HEK293T (cell line): Measurements from ENCODE around the gene LCN9.

Experiments used
- CTCF ChIA-PET: fragments of 350-600 bp; formaldehyde crosslinking; extraction: SDS; loops from one replicate; lab custom pipeline; 2021; ENCODE audit warnings: antibody characterized with exemption, inconsistent platforms; lab: Yijun Ruan, JAX
- POLR2A ChIA-PET: fragments of 350-600 bp; formaldehyde crosslinking; extraction: SDS; loops from one replicate; lab custom pipeline; 2020; ENCODE audit warnings: antibody characterized with exemption, inconsistent platforms; lab: Yijun Ruan, JAX
- DNase-seq: peaks from one replicate; pipeline ENCODE4 v3.0.0; 2012; ENCODE audit warnings: mixed read lengths; ENCODE audit errors: extremely low spot score
- ARNT ChIP-seq: fragments of 450-650 bp; IDR thresholded peaks from 2 replicates; pipeline ENCODE4 v1.6.1; 2017; ENCODE audit warnings: mild to moderate bottlenecking
- BHLHE40 ChIP-seq: fragments of 450-650 bp; IDR thresholded peaks from 2 replicates; pipeline ENCODE4 v1.6.1; 2016; ENCODE audit warnings: mild to moderate bottlenecking, moderate library complexity, borderline replicate concordance
- CTBP1 ChIP-seq: fragments of 450-650 bp; IDR thresholded peaks from 2 replicates; pipeline ENCODE4 v1.6.1; 2016; ENCODE audit warnings: borderline replicate concordance
- ELF4 ChIP-seq: fragments of 450-650 bp; IDR thresholded peaks from 2 replicates; pipeline ENCODE4 v1.6.1; 2017; ENCODE audit warnings: antibody characterized with exemption
- FOXA1 ChIP-seq: fragments of 450-650 bp; IDR thresholded peaks from 2 replicates; pipeline ENCODE4 v1.6.1; 2016; ENCODE audit warnings: mild to moderate bottlenecking
- FOXK2 ChIP-seq: fragments of 450-650 bp; IDR thresholded peaks from 2 replicates; pipeline ENCODE4 v1.6.1; 2016; ENCODE audit warnings: mild to moderate bottlenecking
- FOXM1 ChIP-seq: fragments of 450-650 bp; IDR thresholded peaks from 2 replicates; pipeline ENCODE4 v1.6.1; 2017; ENCODE audit warnings: mild to moderate bottlenecking, borderline replicate concordance
- HDGF ChIP-seq: fragments of 450-650 bp; IDR thresholded peaks from 2 replicates; pipeline ENCODE4 v1.6.1; 2017; ENCODE audit warnings: antibody characterized with exemption, borderline replicate concordance
- L3MBTL2 ChIP-seq: fragments of 450-650 bp; conservative IDR thresholded peaks from 2 replicates; pipeline ENCODE4 v1.6.1; 2016; ENCODE audit warnings: mild to moderate bottlenecking
- LEF1 ChIP-seq: fragments of 450-650 bp; IDR thresholded peaks from 2 replicates; pipeline ENCODE4 v1.6.1; 2017; ENCODE audit warnings: mild to moderate bottlenecking, borderline replicate concordance
- NFRKB ChIP-seq: fragments of 450-650 bp; IDR thresholded peaks from 2 replicates; pipeline ENCODE4 v1.6.1; 2016; ENCODE audit warnings: mild to moderate bottlenecking, moderate library complexity
- SP1 ChIP-seq: fragments of 450-650 bp; IDR thresholded peaks from 2 replicates; pipeline ENCODE4 v1.6.1; 2017
- SUZ12 ChIP-seq: fragments of 450-650 bp; IDR thresholded peaks from 2 replicates; pipeline ENCODE4 v1.6.1; 2016; ENCODE audit warnings: mild to moderate bottlenecking
- TARDBP ChIP-seq: fragments of 450-650 bp; IDR thresholded peaks from 2 replicates; pipeline ENCODE4 v1.6.1; 2016
- ZNF384 ChIP-seq: fragments of 450-650 bp; IDR thresholded peaks from 2 replicates; pipeline ENCODE4 v1.6.1; 2016
- TF ChIP-seq, protein P1 (sequence below): fragments of 450-650 bp; IDR thresholded peaks from 2 replicates; pipeline ENCODE4 v1.6.1; 2016

The LCN9 gene

DNA sequence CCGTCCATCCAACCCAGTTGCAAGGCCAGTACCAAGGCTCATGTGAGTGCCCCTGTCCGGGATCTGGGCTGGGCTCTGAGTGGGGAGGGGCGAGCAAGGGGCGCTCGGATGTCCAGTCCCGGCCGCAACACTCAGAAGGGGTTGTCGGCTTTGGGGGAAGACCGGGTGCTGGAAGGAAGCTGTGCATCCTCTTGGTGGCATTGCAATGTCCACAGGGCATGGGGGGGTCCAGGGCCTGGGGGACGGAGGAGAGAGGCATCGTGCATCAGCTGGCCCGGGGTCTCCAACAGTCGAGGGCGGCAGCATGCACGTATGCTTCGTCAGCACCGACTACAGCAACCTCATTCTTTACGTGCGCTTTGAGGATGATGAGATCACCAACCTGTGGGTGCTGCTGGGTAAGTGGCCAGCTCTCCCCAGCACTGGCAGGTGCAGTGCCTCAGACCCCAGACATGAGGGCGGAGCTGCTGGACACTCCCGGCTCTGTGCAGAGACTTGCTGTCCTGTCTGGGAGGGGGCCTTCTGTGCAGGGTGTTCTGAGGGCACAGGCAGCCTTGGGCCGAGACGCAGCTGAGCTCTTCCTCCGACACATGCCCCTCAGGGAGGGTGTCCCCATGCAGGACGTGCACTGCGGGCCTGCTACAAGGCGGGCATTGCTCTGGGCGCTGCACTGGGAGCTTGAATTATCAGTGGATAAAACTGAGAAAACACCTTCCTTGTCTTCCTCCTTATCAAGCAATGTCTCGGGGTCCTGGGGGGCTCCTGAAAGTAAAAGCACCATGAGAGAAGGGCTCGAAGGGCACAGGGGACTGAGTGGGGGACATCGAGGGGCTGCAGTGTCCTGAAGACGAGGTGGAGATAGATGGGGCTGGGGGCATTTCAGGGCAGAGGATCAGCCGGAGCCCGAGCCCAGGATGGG lies 46.2 kb upstream of the LCN9 start:
- DNase-seq: peak; percentile 3
- TF ChIP-seq LEF1 (no peak), HDGF (no peak), NFRKB (no peak), ELF4 (no peak), ZNF384 (no peak)
- TF ChIP-seq, protein P1, sequence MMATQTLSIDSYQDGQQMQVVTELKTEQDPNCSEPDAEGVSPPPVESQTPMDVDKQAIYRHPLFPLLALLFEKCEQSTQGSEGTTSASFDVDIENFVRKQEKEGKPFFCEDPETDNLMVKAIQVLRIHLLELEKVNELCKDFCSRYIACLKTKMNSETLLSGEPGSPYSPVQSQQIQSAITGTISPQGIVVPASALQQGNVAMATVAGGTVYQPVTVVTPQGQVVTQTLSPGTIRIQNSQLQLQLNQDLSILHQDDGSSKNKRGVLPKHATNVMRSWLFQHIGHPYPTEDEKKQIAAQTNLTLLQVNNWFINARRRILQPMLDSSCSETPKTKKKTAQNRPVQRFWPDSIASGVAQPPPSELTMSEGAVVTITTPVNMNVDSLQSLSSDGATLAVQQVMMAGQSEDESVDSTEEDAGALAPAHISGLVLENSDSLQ: no peak
- CTCF ChIA-PET: no interaction called here
- POLR2A ChIA-PET: no interaction called here

DNA sequence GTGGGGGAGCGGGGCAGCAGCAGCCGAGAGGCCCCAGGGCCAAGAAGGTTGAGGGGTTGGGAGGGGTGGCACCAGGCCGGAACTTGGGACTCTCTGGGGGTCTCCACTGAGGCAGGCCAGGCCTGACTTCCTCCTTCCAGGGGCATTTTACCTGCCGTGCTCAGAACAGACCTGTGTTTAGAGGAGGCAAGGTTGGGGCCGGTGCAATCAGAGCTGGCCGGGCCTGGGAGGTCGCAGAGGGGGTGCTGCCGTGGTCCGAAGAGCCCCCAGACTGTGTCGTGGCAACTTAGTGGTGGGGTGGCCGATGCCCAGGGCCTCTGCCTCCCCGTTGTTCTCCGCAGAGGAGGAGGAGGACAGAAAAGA lies 45.6 kb upstream of the LCN9 start:
- DNase-seq: no peak
- TF ChIP-seq L3MBTL2: no peak
- TF ChIP-seq NFRKB: no peak
- TF ChIP-seq BHLHE40: no peak
- TF ChIP-seq LEF1: no peak
- no peak for TF ChIP-seq HDGF
- ChIA-PET POLR2A (no interaction called here), CTCF (no interaction called here)

DNA sequence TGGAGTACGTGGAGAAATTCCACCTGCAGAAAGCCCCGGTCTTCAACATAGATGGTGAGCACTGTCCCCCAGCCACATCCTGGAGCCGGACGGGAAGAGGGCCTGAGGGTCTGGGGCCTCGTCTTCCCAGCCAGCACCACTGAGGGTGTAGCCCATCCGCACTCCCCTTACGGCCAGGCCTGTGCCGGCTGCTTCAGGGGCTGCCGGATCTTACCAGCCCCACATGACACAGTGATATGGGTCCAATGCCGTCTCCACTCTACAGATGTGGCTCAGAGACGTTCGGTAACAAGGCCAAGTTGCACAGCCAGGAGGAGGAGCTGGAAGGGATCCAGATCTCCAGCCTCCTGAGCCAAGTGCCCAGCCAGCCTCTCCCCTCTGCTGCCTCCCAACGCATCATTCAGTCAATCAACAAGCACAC lies 45.1 kb upstream of the LCN9 start:
- CTCF ChIA-PET: no interaction called here
- TF ChIP-seq LEF1: no peak
- no peak for TF ChIP-seq ARNT
- TF ChIP-seq, protein P1: no peak
- TF ChIP-seq SUZ12: no peak
- no peak for TF ChIP-seq HDGF
- TF ChIP-seq CTBP1: no peak
- TF ChIP-seq FOXA1: no peak
- TF ChIP-seq ELF4: no peak
- TF ChIP-seq FOXK2: no peak
- TF ChIP-seq L3MBTL2: no peak
- TF ChIP-seq NFRKB: no peak
- TF ChIP-seq SP1: no peak
- TF ChIP-seq TARDBP: no peak
- TF ChIP-seq ZNF384: no peak
- no peak for DNase-seq
- POLR2A ChIA-PET: no interaction called here

DNA sequence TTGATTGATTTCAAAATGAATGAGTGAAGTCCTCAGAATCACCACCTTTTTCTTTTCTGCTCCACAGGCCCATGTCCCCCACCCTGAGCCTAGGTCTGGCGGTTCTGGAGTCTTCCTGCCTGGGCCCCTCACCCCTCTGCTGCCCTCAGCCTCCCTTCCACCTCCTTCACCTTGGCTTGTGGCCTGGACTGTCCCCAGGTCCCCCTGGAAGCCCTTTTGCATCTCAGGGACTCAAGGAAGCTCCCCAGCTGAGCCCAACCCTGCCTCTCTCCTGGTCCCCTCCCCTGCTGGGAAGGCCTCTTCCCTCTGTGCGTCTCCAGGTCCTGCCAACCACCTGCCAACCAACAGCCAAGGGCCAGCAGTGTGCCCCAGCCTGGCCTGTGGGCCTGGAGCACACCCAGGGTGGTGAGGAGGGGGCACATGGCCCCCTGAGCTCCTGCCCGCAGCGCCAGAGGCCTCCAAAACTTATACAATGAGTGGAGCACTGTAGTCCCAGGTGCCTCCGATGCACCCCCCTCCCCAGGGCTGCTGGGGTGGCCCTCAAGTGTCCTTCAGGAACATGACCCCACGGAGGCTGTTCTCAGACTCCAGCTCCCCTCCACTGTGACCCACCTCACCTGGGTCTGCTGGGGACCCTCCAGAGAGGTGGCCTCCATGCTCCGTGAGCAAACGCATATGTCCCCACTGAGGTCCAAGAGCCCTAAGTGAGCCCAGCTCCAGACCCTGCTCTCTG lies 44.1 kb upstream of the LCN9 start:
- CTCF ChIA-PET: no interaction called here
- DNase-seq: no peak
- POLR2A ChIA-PET: no interaction called here
- TF ChIP-seq CTBP1 (no peak), ELF4 (no peak), NFRKB (no peak), TARDBP (no peak), ARNT (no peak), HDGF (no peak), FOXM1 (no peak), BHLHE40 (no peak), ZNF384 (no peak), SP1 (no peak)
- TF ChIP-seq, protein P1: no peak

DNA sequence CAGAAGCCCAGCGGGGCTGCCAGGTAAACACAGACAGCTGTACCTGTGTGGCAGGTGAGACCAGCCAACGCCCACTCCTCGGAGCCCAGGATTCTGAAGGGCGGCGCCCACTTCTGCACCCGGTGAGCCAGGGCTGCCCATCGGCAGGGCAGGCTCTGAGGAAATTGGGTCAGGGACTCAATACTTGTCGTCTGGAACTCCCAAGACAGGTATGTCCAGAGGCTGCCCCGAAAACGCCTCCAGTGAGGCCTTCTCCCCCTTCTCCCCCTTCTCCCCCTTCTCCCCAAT lies 43.6 kb upstream of the LCN9 start:
- ChIA-PET POLR2A (no interaction called here), CTCF (no interaction called here)
- TF ChIP-seq ARNT: no peak
- no peak for TF ChIP-seq FOXK2
- TF ChIP-seq, protein P1: no peak
- no peak for TF ChIP-seq TARDBP
- no peak for TF ChIP-seq FOXM1
- TF ChIP-seq SP1: no peak
- no peak for TF ChIP-seq SUZ12
- TF ChIP-seq CTBP1: no peak
- TF ChIP-seq FOXA1: no peak
- no peak for TF ChIP-seq HDGF
- no peak for TF ChIP-seq LEF1
- TF ChIP-seq L3MBTL2: no peak
- no peak for DNase-seq
